Liver (tissue), 9 donors: ENCODE results near the gene RADIL. TPM values are rescaled to one million over a fixed set of nuclear protein-coding genes. Genes with fewer than 3 reads are reported as not detected.

Experiments
- DNase-seq: peaks from one replicate; pipeline ENCODE4 v3.0.0-alpha.2; 2017; ENCODE audit warnings: low spot score
- H3K27ac ChIP-seq, 2 donors: one replicate each; pipeline ENCODE4 v1.7.0; 2013; ENCODE audit warnings: inconsistent platforms in 2 of 2, low read length in 2 of 2, control low read depth in 1 of 2, low read depth in 1 of 2, mild to moderate bottlenecking in 1 of 2
- H3K27me3 ChIP-seq, 4 donors: one replicate each; pipeline versions ENCODE4 v1.6.1 to v1.7.0; 2013; ENCODE audit warnings: low read length in 3 of 4, inconsistent platforms in 1 of 4, mild to moderate bottlenecking in 1 of 4, moderate library complexity in 1 of 4; ENCODE audit not compliant: control insufficient read depth in 4 of 4, insufficient read depth in 4 of 4
- H3K36me3 ChIP-seq, 4 donors: one replicate each; pipeline versions ENCODE4 v1.6.1 to v1.7.0; 2013; ENCODE audit warnings: low read length in 3 of 4, mild to moderate bottlenecking in 3 of 4, low read depth in 1 of 4, moderate library complexity in 1 of 4; ENCODE audit not compliant: control insufficient read depth in 4 of 4, insufficient read depth in 3 of 4
- H3K4me1 ChIP-seq, 4 donors: one replicate each; pipeline versions ENCODE4 v1.6.1 to v1.7.0; 2013; ENCODE audit warnings: low read length in 3 of 4, mild to moderate bottlenecking in 3 of 4, moderate library complexity in 1 of 4; ENCODE audit not compliant: control insufficient read depth in 4 of 4, insufficient read depth in 4 of 4
- H3K4me3 ChIP-seq, 3 donors: one replicate each; pipeline versions ENCODE4 v1.6.1 to v1.7.0; 2013; ENCODE audit warnings: low read length in 3 of 3, control low read depth in 1 of 3, low read depth in 1 of 3, mild to moderate bottlenecking in 1 of 3
- H3K9ac ChIP-seq, 2 donors: one replicate each; pipeline ENCODE4 v1.7.0; 2013; ENCODE audit warnings: low read length in 2 of 2, mild to moderate bottlenecking in 2 of 2, moderate library complexity in 2 of 2, control low read depth in 1 of 2, low read depth in 1 of 2
- H3K9me3 ChIP-seq, 4 donors: one replicate each; pipeline versions ENCODE4 v1.6.1 to v1.7.0; 2013; ENCODE audit warnings: low read length in 3 of 4; ENCODE audit not compliant: control insufficient read depth in 4 of 4
- EGR1 ChIP-seq, 2 donors: IDR thresholded peaks; 2 replicates each; pipeline ENCODE4 v1.6.1; 2016 to 2018; ENCODE audit warnings: antibody characterized with exemption in 2 of 2, low read depth in 2 of 2
- FOXA1 ChIP-seq: IDR thresholded peaks from 2 replicates; pipeline ENCODE4 v1.6.1; 2016; ENCODE audit warnings: antibody characterized with exemption
- FOXA2 ChIP-seq: IDR thresholded peaks from 2 replicates; pipeline ENCODE4 v1.6.1; 2016; ENCODE audit warnings: antibody characterized with exemption
- GABPA ChIP-seq, 2 donors: IDR thresholded peaks in 1 of 2; conservative IDR thresholded peaks in 1 of 2; 2 replicates each; pipeline ENCODE4 v1.6.1; 2016; ENCODE audit warnings: antibody characterized with exemption in 2 of 2, mild to moderate bottlenecking in 1 of 2, moderate library complexity in 1 of 2
- HNF4A ChIP-seq, 2 donors: conservative IDR thresholded peaks; 2 replicates each; pipeline ENCODE4 v1.6.1; 2016; ENCODE audit warnings: antibody characterized with exemption in 2 of 2, mild to moderate bottlenecking in 2 of 2
- HNF4G ChIP-seq: IDR thresholded peaks from 2 replicates; pipeline ENCODE4 v1.6.1; 2016; ENCODE audit warnings: antibody characterized with exemption
- RAD21 ChIP-seq, 2 donors: IDR thresholded peaks; 2 replicates each; pipeline ENCODE4 v1.6.1; 2016; ENCODE audit warnings: antibody characterized with exemption in 2 of 2, mild to moderate bottlenecking in 2 of 2
- REST ChIP-seq: IDR thresholded peaks from 2 replicates; pipeline ENCODE4 v1.6.1; 2016; ENCODE audit warnings: antibody characterized with exemption, mild to moderate bottlenecking
- RXRA ChIP-seq, 2 donors: IDR thresholded peaks; 2 replicates each; pipeline ENCODE4 v1.6.1; 2017 to 2018; ENCODE audit warnings: antibody characterized with exemption in 2 of 2, mild to moderate bottlenecking in 1 of 2
- TAF1 ChIP-seq: conservative IDR thresholded peaks from 2 replicates; pipeline ENCODE4 v1.6.1; 2016; ENCODE audit warnings: antibody characterized with exemption, mild to moderate bottlenecking
- YY1 ChIP-seq: IDR thresholded peaks from 2 replicates; pipeline ENCODE4 v1.6.1; 2016; ENCODE audit warnings: antibody characterized with exemption, mild to moderate bottlenecking
- ZBTB33 ChIP-seq: IDR thresholded peaks from 2 replicates; pipeline ENCODE4 v1.6.1; 2016; ENCODE audit warnings: antibody characterized with exemption
- WGBS: extraction: QIAGEN DNeasy Blood & Tissue Kit; methylation state at CpG from one replicate; pipeline ENCODE4 v1.1.7; 2013; 5-methylcytosine and 5-hydroxymethylcytosine counted together
- polyA plus RNA-seq, 2 donors: library from polyadenylated mRNA; stranded (reverse) in 1 of 2; unstranded in 1 of 2; fragments of 200-250 nt in 1 of 2; fragments of >200 nt in 1 of 2; fragmentation: Nextera tagmentation in 1 of 2; extraction: Ambion mirVana in 1 of 2; gene quantifications; one replicate each; pipeline versions ENCODE4 v1.2.1 to v1.2.3, GENCODE V29; 2013 to 2015
- total RNA-seq, 2 donors: library from RNA; depleted of rRNA; stranded (reverse); fragments of >200 nt; gene quantifications; one replicate each; pipeline ENCODE4 v1.2.3, GENCODE V29; 2014
- TF ChIP-seq, protein P1 (sequence below): fragments of 150-350 bp; IDR thresholded peaks from 2 replicates; pipeline ENCODE4 v1.5.1; 2017; ENCODE audit warnings: improper control_type of control experiment, low read depth, low read length; ENCODE audit not compliant: missing input control
- donor health status: healthy.
- donor health status: healthy.
- donor health status: healthy.
- donor health status: healthy.
- donor health status: healthy.

RADIL gene
- total and polyA plus RNA-seq, 4 donors = 0.14 to 0.25 (median 0.21) TPM; not detected in 1

DNA sequence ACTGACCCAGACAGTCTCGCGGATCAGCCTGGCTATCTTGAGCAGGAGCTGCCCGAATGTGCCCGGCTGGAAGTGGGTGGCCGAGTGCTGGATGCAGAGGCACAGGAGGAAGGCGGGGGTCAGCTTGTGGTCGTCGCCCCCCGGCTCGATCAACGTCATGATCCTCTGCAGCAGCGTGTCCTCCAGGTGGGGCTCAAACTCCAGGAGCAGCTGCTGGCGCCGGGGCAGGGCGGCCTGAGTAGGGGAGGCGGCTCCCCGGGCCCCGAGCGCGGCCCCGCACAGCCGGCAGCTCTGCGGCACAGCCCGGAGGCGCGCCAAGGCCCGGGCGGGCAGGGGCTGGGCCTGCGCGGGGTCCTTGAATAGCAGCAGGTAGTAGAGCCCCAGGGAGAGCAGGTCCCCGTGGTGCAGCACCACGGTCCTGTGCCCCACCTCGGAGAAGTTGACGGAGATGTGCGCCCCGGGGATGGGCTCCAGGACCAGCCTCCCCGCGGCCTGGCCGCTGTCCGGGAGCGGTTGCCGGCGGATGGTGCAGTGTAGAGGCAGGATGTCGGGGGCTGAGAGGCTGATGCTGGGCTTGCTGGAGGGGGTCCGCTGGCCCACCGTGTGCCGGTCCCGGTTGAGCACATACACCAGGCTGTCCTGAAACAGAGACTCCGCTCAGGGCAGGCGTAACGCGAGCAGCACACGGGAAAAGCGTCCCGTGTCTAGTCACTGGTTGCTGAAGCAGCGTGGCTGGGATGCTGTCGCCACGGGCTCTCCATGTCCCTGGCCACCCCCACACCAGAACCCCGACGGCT is 48.7 kb downstream of the RADIL start:
- 93% methylated on average over 60 of the region's 60 CpGs for WGBS
- no peak overlapping the region for H3K4me3 ChIP-seq
- H3K27me3 ChIP-seq = no peaks in the 10 kb centered on the region
- no peaks in the 10 kb centered on the region for H3K4me1 ChIP-seq
- DNase-seq = no peak
- no peak overlapping the region for H3K27ac ChIP-seq
- TF ChIP-seq HNF4A (conservative IDR thresholded peaks at IDR 0.05) = no peak
- TF ChIP-seq, protein P1, sequence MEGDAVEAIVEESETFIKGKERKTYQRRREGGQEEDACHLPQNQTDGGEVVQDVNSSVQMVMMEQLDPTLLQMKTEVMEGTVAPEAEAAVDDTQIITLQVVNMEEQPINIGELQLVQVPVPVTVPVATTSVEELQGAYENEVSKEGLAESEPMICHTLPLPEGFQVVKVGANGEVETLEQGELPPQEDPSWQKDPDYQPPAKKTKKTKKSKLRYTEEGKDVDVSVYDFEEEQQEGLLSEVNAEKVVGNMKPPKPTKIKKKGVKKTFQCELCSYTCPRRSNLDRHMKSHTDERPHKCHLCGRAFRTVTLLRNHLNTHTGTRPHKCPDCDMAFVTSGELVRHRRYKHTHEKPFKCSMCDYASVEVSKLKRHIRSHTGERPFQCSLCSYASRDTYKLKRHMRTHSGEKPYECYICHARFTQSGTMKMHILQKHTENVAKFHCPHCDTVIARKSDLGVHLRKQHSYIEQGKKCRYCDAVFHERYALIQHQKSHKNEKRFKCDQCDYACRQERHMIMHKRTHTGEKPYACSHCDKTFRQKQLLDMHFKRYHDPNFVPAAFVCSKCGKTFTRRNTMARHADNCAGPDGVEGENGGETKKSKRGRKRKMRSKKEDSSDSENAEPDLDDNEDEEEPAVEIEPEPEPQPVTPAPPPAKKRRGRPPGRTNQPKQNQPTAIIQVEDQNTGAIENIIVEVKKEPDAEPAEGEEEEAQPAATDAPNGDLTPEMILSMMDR = no peak
- TF ChIP-seq GABPA (IDR thresholded peaks at IDR 0.05 in 1 of 2, conservative IDR thresholded peaks at IDR 0.05 in 1 of 2) = no peak
- no peak for TF ChIP-seq EGR1 (IDR thresholded peaks at IDR 0.05; ENCODE audit: low read depth in 2 of 2)
- no peak for TF ChIP-seq RXRA (IDR thresholded peaks at IDR 0.05)
- no peak for TF ChIP-seq HNF4G
- TF ChIP-seq REST = no peak
- no peaks in the 10 kb centered on the region for H3K36me3 ChIP-seq
- H3K9me3 ChIP-seq = no peaks in the 10 kb centered on the region
- no peak overlapping the region for H3K9ac ChIP-seq

DNA sequence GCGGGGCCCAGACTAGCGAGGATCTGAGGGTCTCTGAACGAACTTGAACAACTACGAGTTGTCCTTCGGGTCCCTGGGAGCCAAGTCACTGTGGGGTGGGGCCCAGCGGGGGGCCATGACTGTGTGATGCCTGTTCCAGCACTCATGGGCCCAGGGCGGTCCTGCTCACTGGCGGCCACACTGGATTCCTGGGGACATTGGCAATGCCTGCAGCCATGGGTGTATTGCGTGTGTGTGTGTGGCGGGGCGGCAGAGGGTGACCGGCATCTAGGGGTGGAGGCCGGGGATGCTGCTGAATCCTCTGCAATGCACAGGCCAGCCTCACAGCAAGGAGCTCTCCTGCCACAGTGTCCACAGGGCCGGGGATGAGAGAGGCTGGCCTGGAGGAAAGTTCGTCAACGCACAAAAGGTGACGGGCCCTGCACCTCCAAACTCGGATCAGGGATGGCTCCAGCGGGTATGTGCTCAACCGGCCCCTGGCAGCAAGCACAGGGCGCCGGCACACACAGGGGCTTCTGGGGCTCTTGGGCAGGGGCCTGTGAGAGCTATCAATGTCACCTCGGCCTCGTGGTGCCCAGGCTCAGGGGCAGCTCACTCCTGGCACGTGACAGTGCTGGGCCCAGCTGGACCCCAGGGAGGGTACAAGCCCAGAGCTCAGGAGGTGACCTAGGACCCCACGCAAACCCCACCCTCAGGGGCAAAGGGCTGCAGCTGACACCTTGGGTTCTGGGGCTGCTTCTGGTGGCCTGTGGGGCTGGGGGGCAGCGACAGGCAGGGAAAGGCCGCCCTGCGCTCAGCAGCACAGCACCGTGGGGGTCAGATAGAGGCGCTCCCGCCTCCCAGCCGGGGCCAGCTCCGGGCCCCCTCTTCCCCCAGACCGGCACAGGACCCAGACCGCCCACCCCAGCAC is 49.6 kb downstream of the RADIL start:
- Histone ChIP-seq H3K9me3 (no peaks in the 10 kb centered on the region), H3K27me3 (no peaks in the 10 kb centered on the region), H3K27ac (no peak overlapping the region), H3K9ac (no peak overlapping the region), H3K36me3 (no peaks in the 10 kb centered on the region), H3K4me3 (no peak overlapping the region), H3K4me1 (no peaks in the 10 kb centered on the region)
- TF ChIP-seq TAF1 (no peak), FOXA2 (no peak), RAD21 (IDR thresholded peaks at IDR 0.05) (no peak), YY1 (no peak), ZBTB33 (no peak), FOXA1 (no peak)
- TF ChIP-seq, protein P1 = no peak
- 90% methylated on average over 36 of the region's 36 CpGs for WGBS
- DNase-seq = no peak
